A375 (cell line): Measurements from ENCODE around the gene MATCAP1. TPM values are rescaled to one million over a fixed set of nuclear protein-coding genes. Genes with fewer than 3 reads are reported as not detected.

ENCODE experiments used
- small RNA-seq: library from RNA; depleted of rRNA; stranded (forward); fragments of <200 nt; gene quantifications from one replicate; pipeline ENCODE3, GENCODE V24; 2014
- total RNA-seq: library from RNA; depleted of rRNA; stranded (reverse); fragments of >200 nt; shearing (Covaris generic); gene quantifications from 2 replicates; pipeline ENCODE4 v1.2.3, GENCODE V29; 2014; rRNA removed

MATCAP1 gene
- total RNA-seq: 24.4 and 25.3 TPM in 2 replicates

GRCh38 chr16:67183627-67184452 lies at the start of gene MATCAP1:
Gene MATCAP1, minus strand, starts transcription at chr16:67183963. Its CDS starts 3,353 bp downstream, at chr16:67180610.

GRCh38 chr16:67226804-67227566 lies 43.2 kb upstream of the MATCAP1 start, which contains the start of gene TMEM208:
Gene TMEM208, plus strand, starts transcription at chr16:67227130. Its CDS starts 89 bp downstream, at chr16:67227219.

GRCh38 chr16:67199011-67199807 lies 15.4 kb upstream of the MATCAP1 start, which contains the start of gene ELMO3:
Gene ELMO3, plus strand, starts transcription at chr16:67199131. Its CDS starts 196 bp downstream, at chr16:67199327.

GRCh38 chr16:67191995-67192681 lies 8.4 kb upstream of the MATCAP1 start, which contains the start of gene E2F4:
Gene E2F4, plus strand, starts transcription at chr16:67192155. Its CDS starts 73 bp downstream, at chr16:67192228.

GRCh38 chr16:67190041-67190440 lies 6.3 kb upstream of the MATCAP1 start, which contains the start of gene EXOC3L1:
Gene EXOC3L1, minus strand, starts transcription at chr16:67190136. Its CDS starts 460 bp downstream, at chr16:67189676.

GRCh38 chr16:67170168-67170948 lies 13.4 kb downstream of the MATCAP1 start, which contains the start of gene NOL3:
Gene NOL3, plus strand, starts transcription at chr16:67170538.

GRCh38 chr16:67164599-67165061 lies 19.1 kb downstream of the MATCAP1 start, which contains the start of gene HSF4:
Gene HSF4, plus strand, starts transcription at chr16:67164745. Its CDS starts 67 bp downstream, at chr16:67164812.

GRCh38 chr16:67150833-67151396 lies 32.8 kb downstream of the MATCAP1 start, which contains the start of gene B3GNT9:
Gene B3GNT9, minus strand, starts transcription at chr16:67150998. Its CDS starts 513 bp downstream, at chr16:67150485.

Small RNA genes lying within 50 kb of the gene (small RNA-seq; reads per million reads assigned to genes)
- 0.33 reads per million for gene MIR328

Other genes starting within 250 kb of the MATCAP1 start
- gene CIAO2B, start 249.6 kb downstream of the MATCAP1 start, total RNA-seq: 255 and 274 TPM in 2 replicates
- 31.8 and 39.1 TPM in 2 replicates for gene CES2, start 248.4 kb downstream of the MATCAP1 start, total RNA-seq
- gene CES3, start 222.7 kb downstream of the MATCAP1 start, total RNA-seq: 1.3 and 4.5 TPM in 2 replicates
- 0.72 TPM in 1 of 2 replicates, not detected in the other for gene CES4A, start 195.4 kb downstream of the MATCAP1 start, total RNA-seq
- gene CBFB, start 154.8 kb downstream of the MATCAP1 start, total RNA-seq: 123 and 128 TPM in 2 replicates
- 8.0 and 10.1 TPM in 2 replicates for gene PHAF1, start 74.0 kb downstream of the MATCAP1 start, total RNA-seq
- 0.42 and 0.45 TPM in 2 replicates for gene B3GNT9, start 33.0 kb downstream of the MATCAP1 start, total RNA-seq
- gene TRADD, start 24.1 kb downstream of the MATCAP1 start, total RNA-seq: 9.9 and 11.5 TPM in 2 replicates
- 9.3 and 17.5 TPM in 2 replicates for gene FBXL8, start 24.0 kb downstream of the MATCAP1 start, total RNA-seq
- gene HSF4, start 19.2 kb downstream of the MATCAP1 start, total RNA-seq: 16.1 and 23.6 TPM in 2 replicates
- gene NOL3, start 13.4 kb downstream of the MATCAP1 start, total RNA-seq: 35.3 and 38.1 TPM in 2 replicates
- 0.13 TPM in 1 of 2 replicates, not detected in the other for gene EXOC3L1, start 6.2 kb upstream of the MATCAP1 start, total RNA-seq
- gene E2F4, start 8.2 kb upstream of the MATCAP1 start, total RNA-seq: 175 and 180 TPM in 2 replicates
- 1.6 and 3.5 TPM in 2 replicates for gene ELMO3, start 15.2 kb upstream of the MATCAP1 start, total RNA-seq
- 56.0 and 80.0 TPM in 2 replicates for gene TMEM208, start 43.2 kb upstream of the MATCAP1 start, total RNA-seq
- 46.7 and 52.4 TPM in 2 replicates for gene FHOD1, start 63.5 kb upstream of the MATCAP1 start, total RNA-seq
- 2.5 and 2.9 TPM in 2 replicates for gene SLC9A5, start 65.0 kb upstream of the MATCAP1 start, total RNA-seq
- gene PLEKHG4, start 95.6 kb upstream of the MATCAP1 start, total RNA-seq: 23.7 and 26.2 TPM in 2 replicates
- gene KCTD19, start 142.8 kb upstream of the MATCAP1 start, total RNA-seq: not detected in 2 replicates
- not detected in 2 replicates for gene LRRC36, start 142.9 kb upstream of the MATCAP1 start, total RNA-seq
- 0.64 and 1.7 TPM in 2 replicates for gene TPPP3, start 209.5 kb upstream of the MATCAP1 start, total RNA-seq
- gene ZDHHC1, start 232.5 kb upstream of the MATCAP1 start, total RNA-seq: 1.4 TPM in 1 of 2 replicates, not detected in the other
- gene HSD11B2, start 247.2 kb upstream of the MATCAP1 start, total RNA-seq: 1.1 TPM in 1 of 2 replicates, not detected in the other